HEK293T (cell line): ENCODE data around the gene AGMO.

Experiments used
- ARNT ChIP-seq: fragments of 450-650 bp; IDR thresholded peaks from 2 replicates; pipeline ENCODE4 v1.6.1; 2017; ENCODE audit warnings: mild to moderate bottlenecking
- BHLHE40 ChIP-seq: fragments of 450-650 bp; IDR thresholded peaks from 2 replicates; pipeline ENCODE4 v1.6.1; 2016; ENCODE audit warnings: mild to moderate bottlenecking, moderate library complexity, borderline replicate concordance
- ELF4 ChIP-seq: fragments of 450-650 bp; IDR thresholded peaks from 2 replicates; pipeline ENCODE4 v1.6.1; 2017; ENCODE audit warnings: antibody characterized with exemption
- FOXA1 ChIP-seq: fragments of 450-650 bp; IDR thresholded peaks from 2 replicates; pipeline ENCODE4 v1.6.1; 2016; ENCODE audit warnings: mild to moderate bottlenecking
- FOXK2 ChIP-seq: fragments of 450-650 bp; IDR thresholded peaks from 2 replicates; pipeline ENCODE4 v1.6.1; 2016; ENCODE audit warnings: mild to moderate bottlenecking
- FOXM1 ChIP-seq: fragments of 450-650 bp; IDR thresholded peaks from 2 replicates; pipeline ENCODE4 v1.6.1; 2017; ENCODE audit warnings: mild to moderate bottlenecking, borderline replicate concordance
- LEF1 ChIP-seq: fragments of 450-650 bp; IDR thresholded peaks from 2 replicates; pipeline ENCODE4 v1.6.1; 2017; ENCODE audit warnings: mild to moderate bottlenecking, borderline replicate concordance
- SP1 ChIP-seq: fragments of 450-650 bp; IDR thresholded peaks from 2 replicates; pipeline ENCODE4 v1.6.1; 2017
- SUZ12 ChIP-seq: fragments of 450-650 bp; IDR thresholded peaks from 2 replicates; pipeline ENCODE4 v1.6.1; 2016; ENCODE audit warnings: mild to moderate bottlenecking
- ZNF384 ChIP-seq: fragments of 450-650 bp; IDR thresholded peaks from 2 replicates; pipeline ENCODE4 v1.6.1; 2016
- TF ChIP-seq, protein P1 (sequence below): fragments of 450-650 bp; IDR thresholded peaks from 2 replicates; pipeline ENCODE4 v1.6.1; 2016

DNA sequence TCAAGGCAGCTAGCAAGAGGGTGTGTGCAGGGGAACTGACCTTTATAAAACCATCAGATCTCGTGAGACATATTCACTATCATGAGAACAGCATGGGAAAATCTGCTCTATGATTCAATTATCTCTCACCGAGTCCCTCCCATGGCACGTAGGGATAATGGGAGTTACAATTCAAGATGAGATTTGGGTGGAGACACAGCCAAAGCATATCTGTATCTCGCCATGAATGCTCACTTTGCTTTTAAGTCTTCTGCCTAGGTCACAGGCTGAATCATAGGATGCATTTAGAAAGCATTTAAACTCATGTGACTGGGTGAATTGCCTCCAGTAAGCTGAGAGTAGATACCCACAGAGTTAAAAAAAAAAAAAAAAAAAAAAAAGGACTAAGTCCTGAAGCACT is 220.0 kb downstream of the AGMO start:
- TF ChIP-seq LEF1, result no peak
- TF ChIP-seq FOXK2, result no peak
- TF ChIP-seq FOXA1, result no peak
- no peak for TF ChIP-seq SP1
- TF ChIP-seq ELF4, result no peak
- TF ChIP-seq BHLHE40, result no peak
- TF ChIP-seq FOXM1, result no peak
- no peak for TF ChIP-seq ARNT
- no peak for TF ChIP-seq ZNF384
- TF ChIP-seq, protein P1, sequence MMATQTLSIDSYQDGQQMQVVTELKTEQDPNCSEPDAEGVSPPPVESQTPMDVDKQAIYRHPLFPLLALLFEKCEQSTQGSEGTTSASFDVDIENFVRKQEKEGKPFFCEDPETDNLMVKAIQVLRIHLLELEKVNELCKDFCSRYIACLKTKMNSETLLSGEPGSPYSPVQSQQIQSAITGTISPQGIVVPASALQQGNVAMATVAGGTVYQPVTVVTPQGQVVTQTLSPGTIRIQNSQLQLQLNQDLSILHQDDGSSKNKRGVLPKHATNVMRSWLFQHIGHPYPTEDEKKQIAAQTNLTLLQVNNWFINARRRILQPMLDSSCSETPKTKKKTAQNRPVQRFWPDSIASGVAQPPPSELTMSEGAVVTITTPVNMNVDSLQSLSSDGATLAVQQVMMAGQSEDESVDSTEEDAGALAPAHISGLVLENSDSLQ, result no peak
- no peak for TF ChIP-seq SUZ12
